PC-9 (cell line): ENCODE measurements around the gene AHI1. TPM values are rescaled to one million over a fixed set of nuclear protein-coding genes. Genes with fewer than 3 reads are reported as not detected.

ENCODE experiments used
- BruUV-seq: library from RNA; stranded (reverse); fragments of 400-500 nt; replicated peaks from 2 replicates; lab custom pipeline; 2021; lab: Mats Ljungman, UMichigan
- CTCF ChIA-PET: fragments of 300-600 bp; sonication (Branson Sonifier 250); formaldehyde crosslinking; loops from one replicate; lab custom pipeline; 2022; ENCODE audit warnings: antibody characterized with exemption; lab: Charles Lee
- POLR2A ChIA-PET: fragments of 300-600 bp; sonication (Branson Sonifier 250); formaldehyde crosslinking; loops from one replicate; lab custom pipeline; 2022; ENCODE audit warnings: antibody characterized with exemption; ENCODE audit not compliant: unreplicated experiment; lab: Charles Lee
- DNase-seq, 2 experiments: peaks; one replicate each; pipeline versions ENCODE4 v3.0.0 to v3.0.0-alpha.2; 2015 to 2022; ENCODE audit warnings: mixed read lengths in 1 of 2
- H2AFZ ChIP-seq: fragments of 200-600 bp; sonication (generic); 2 replicates; pipeline ENCODE4 v1.8.1; 2017; ENCODE audit warnings: antibody characterized with exemption
- H3F3A ChIP-seq: fragments of 200-600 bp; sonication (generic); 2 replicates; pipeline ENCODE4 v1.8.1; 2017; ENCODE audit warnings: antibody characterized with exemption, mild to moderate bottlenecking, low read depth; ENCODE audit not compliant: insufficient read depth
- H3K27ac ChIP-seq: fragments of 200-600 bp; sonication (generic); 2 replicates; pipeline ENCODE4 v1.6.1; 2016; ENCODE audit warnings: mixed run types
- H3K27me3 ChIP-seq: fragments of 200-600 bp; sonication (generic); 2 replicates; pipeline ENCODE4 v1.6.1; 2016; ENCODE audit warnings: low read depth, mixed run types; ENCODE audit not compliant: insufficient read depth
- H3K36me3 ChIP-seq: fragments of 200-600 bp; sonication (generic); 2 replicates; pipeline ENCODE4 v1.6.1; 2016; ENCODE audit warnings: low read depth, mixed run types
- H3K4me1 ChIP-seq: fragments of 200-600 bp; sonication (generic); replicated peaks from 2 replicates; pipeline ENCODE4 v1.6.1; 2016; ENCODE audit warnings: mixed run types; ENCODE audit not compliant: insufficient read depth
- H3K4me2 ChIP-seq: fragments of 200-600 bp; sonication (generic); 2 replicates; pipeline ENCODE4 v1.6.1; 2017; ENCODE audit warnings: mixed run types
- H3K4me3 ChIP-seq: fragments of 200-600 bp; sonication (generic); 2 replicates; pipeline ENCODE4 v1.6.1; 2016; ENCODE audit warnings: mixed run types
- H3K79me2 ChIP-seq: fragments of 200-600 bp; sonication (generic); 2 replicates; pipeline ENCODE4 v1.6.1; 2017; ENCODE audit warnings: low read depth, mixed run types
- H3K9me2 ChIP-seq: fragments of 200-600 bp; sonication (generic); 2 replicates; pipeline ENCODE4 v1.8.1; 2017; ENCODE audit warnings: mild to moderate bottlenecking; ENCODE audit not compliant: insufficient read depth
- H3K9me3 ChIP-seq: fragments of 200-600 bp; sonication (generic); 2 replicates; pipeline ENCODE4 v1.8.1; 2016; ENCODE audit warnings: low read depth; ENCODE audit not compliant: insufficient read depth
- H4K20me1 ChIP-seq: fragments of 200-600 bp; sonication (generic); 2 replicates; pipeline ENCODE4 v1.8.1; 2017; ENCODE audit not compliant: insufficient read depth
- CTCF ChIP-seq: fragments of 200-600 bp; sonication (generic); conservative IDR thresholded peaks from 2 replicates; pipeline ENCODE4 v1.6.1; 2017; ENCODE audit warnings: mixed run types, antibody characterized with exemption, mild to moderate bottlenecking, moderate library complexity
- EZH2 ChIP-seq: fragments of 200-600 bp; sonication (generic); IDR thresholded peaks from 2 replicates; pipeline ENCODE4 v1.8.0; 2017; ENCODE audit warnings: antibody characterized with exemption, low read depth
- intact Hi-C: fragments of 100-400 bp; cut with micrococcal nuclease; formaldehyde crosslinking; loops from one replicate; pipeline ENCODE4 v1.10.0; 2022; ENCODE audit not compliant: unreplicated experiment
- total RNA-seq: library from RNA; stranded (reverse); gene quantifications from 2 replicates; pipeline ENCODE4 v1.2.3, GENCODE V29; 2021

The AHI1 gene
- total RNA-seq, 1 experiment from 2014 or later = 19.9 TPM

GRCh38 chr6:135268740-135269139 is 228.8 kb downstream of the AHI1 start:
- ChIA-PET CTCF (interaction anchor here (0.7 kb wide), 1 partner anchor 42 kb away, joined by 3 read pairs; no protein-coding TSS in a partner anchor), POLR2A (no interaction called here)
- Histone ChIP-seq H3F3A (peaks cover 21% of the 10 kb centered on the region), H3K79me2 (no peaks in the 10 kb centered on the region), H3K27me3 (peaks cover 45% of the 10 kb centered on the region), H3K36me3 (no peaks in the 10 kb centered on the region), H2AFZ (no peak overlapping the region), H3K4me2 (no peak overlapping the region), H3K27ac (no peak overlapping the region), H3K9me2 (no peaks in the 10 kb centered on the region), H3K4me1 (peaks cover 28% of the 10 kb centered on the region), H3K9me3 (no peaks in the 10 kb centered on the region), H3K4me3 (no peak overlapping the region), H4K20me1 (no peaks in the 10 kb centered on the region)
- DNase-seq = no peak
- TF ChIP-seq CTCF (no peak), EZH2 (no peak)
- no TSS peak for BruUV-seq
- intact Hi-C loops = no loop called here

- Histone ChIP-seq H2AFZ (no peak overlapping the region), H3K27ac (no peak overlapping the region), H3K4me1 (peaks cover 28% of the 10 kb centered on the region), H3K4me2 (no peak overlapping the region), H3F3A (peaks cover 21% of the 10 kb centered on the region), H3K9me2 (no peaks in the 10 kb centered on the region), H3K27me3 (peaks cover 50% of the 10 kb centered on the region), H3K79me2 (no peaks in the 10 kb centered on the region), H3K36me3 (no peaks in the 10 kb centered on the region), H3K9me3 (no peaks in the 10 kb centered on the region), H4K20me1 (peaks cover 2% of the 10 kb centered on the region; the same call in 1 of the 2 replicates), H3K4me3 (no peak overlapping the region)
- POLR2A ChIA-PET = no interaction called here
- TF ChIP-seq CTCF (no peak), EZH2 (no peak)
- CTCF ChIA-PET = interaction anchor here (0.7 kb wide), 1 partner anchor 42 kb away, joined by 3 read pairs; no protein-coding TSS in a partner anchor
- DNase-seq = no peak
- intact Hi-C loops = no loop called here
- no TSS peak for BruUV-seq
Measured at GRCh38 chr6:135268263-135268662, 229.3 kb downstream of the AHI1 start.

- no peaks in the 10 kb centered on the region for H3K36me3 ChIP-seq
- peaks cover 61% of the 10 kb centered on the region for H3K27me3 ChIP-seq
- H3K4me3 ChIP-seq = no peak overlapping the region
- no peaks in the 10 kb centered on the region for H3K9me2 ChIP-seq
- peaks cover 28% of the 10 kb centered on the region for H3K4me1 ChIP-seq
- TF ChIP-seq CTCF (no peak), EZH2 (no peak)
- no TSS peak for BruUV-seq
- intact Hi-C loops = no loop called here
- DNase-seq = no peak
- H3K4me2 ChIP-seq = no peak overlapping the region
- no peak overlapping the region for H2AFZ ChIP-seq
- ChIA-PET POLR2A (no interaction called here), CTCF (no interaction called here)
- H3F3A ChIP-seq = peaks cover 21% of the 10 kb centered on the region
- peaks cover 3% of the 10 kb centered on the region for H4K20me1 ChIP-seq
- no peaks in the 10 kb centered on the region for H3K79me2 ChIP-seq
- no peaks in the 10 kb centered on the region for H3K9me3 ChIP-seq
- H3K27ac ChIP-seq = no peak overlapping the region
Measured at GRCh38 chr6:135267085-135267484, 230.5 kb downstream of the AHI1 start.
